HFFc6 (cell line): Measurements from ENCODE around the gene ATP6AP1. TPM values are rescaled to one million over a fixed set of nuclear protein-coding genes. Genes with fewer than 3 reads are reported as not detected.

Source experiments
- DNase-seq: peaks from one replicate; pipeline ENCODE4 v3.0.0-alpha.2; 2018
- H3K27ac Mint-ChIP-seq: 2 replicates; pipeline ENCODE4 v1.8.0; 2020; ENCODE audit warnings: mild to moderate bottlenecking, mixed read lengths
- H3K27me3 Mint-ChIP-seq: 2 replicates; pipeline ENCODE4 v1.8.0; 2021; ENCODE audit warnings: mild to moderate bottlenecking, moderate library complexity, mixed read lengths; ENCODE audit not compliant: insufficient read depth
- H3K36me3 Mint-ChIP-seq: 2 replicates; pipeline ENCODE4 v1.8.0; 2021; ENCODE audit warnings: low read depth, mixed read lengths
- H3K4me1 Mint-ChIP-seq: 2 replicates; pipeline ENCODE4 v1.8.0; 2020; ENCODE audit warnings: low read depth, mixed read lengths
- H3K4me3 Mint-ChIP-seq: 2 replicates; pipeline ENCODE4 v1.8.0; 2020; ENCODE audit warnings: mild to moderate bottlenecking, moderate library complexity, mixed read lengths
- H3K9me3 Mint-ChIP-seq: 2 replicates; pipeline ENCODE4 v1.8.0; 2020; ENCODE audit warnings: mild to moderate bottlenecking, mixed read lengths
- CTCF ChIP-seq: fragments of 200-600 bp; sonication (generic); IDR thresholded peaks from 2 replicates; pipeline ENCODE4 v1.5.0; 2021; ENCODE audit warnings: antibody characterized with exemption, mild to moderate bottlenecking
- total RNA-seq, 6 experiments: library from RNA; stranded (reverse); fragmentation: NEBNext Ultra II Directional; extraction: Animal tissue kit (Norgen Biotek cat#: 25700); gene quantifications; 2 replicates in 1 of 6; 3 replicates in 5 of 6; pipeline ENCODE4 v1.2.3, GENCODE V29; 2021

Gene ATP6AP1
- total RNA-seq, 6 experiments from 2014 or later = 107 to 154 (median 123) TPM

- Mint-ChIP-seq H3K27me3 (peaks cover 3% of the 10 kb centered on the region; the same call in 1 of the 2 replicates), H3K4me1 (0 out of 2 replicates have a peak, but pooled peaks cover 5% of the 10 kb centered on the region), H3K9me3 (no peaks in the 10 kb centered on the region), H3K36me3 (no peaks in the 10 kb centered on the region), H3K27ac (no peak overlapping the region; the same call in 1 of the 2 replicates), H3K4me3 (peak overlapping the region; percentile 89)
- TF ChIP-seq CTCF = no peak
- DNase-seq = no peak
These were observed 31.4 kb downstream of the ATP6AP1 start for GRCh38 chrX:154459832-154460231.

- DNase-seq = no peak
- peaks cover 3% of the 10 kb centered on the region; the same call in 1 of the 2 replicates for H3K27me3 Mint-ChIP-seq
- no peaks in the 10 kb centered on the region for H3K9me3 Mint-ChIP-seq
- H3K4me1 Mint-ChIP-seq = 0 out of 2 replicates have a peak, but pooled peaks cover 5% of the 10 kb centered on the region
- TF ChIP-seq CTCF = no peak
- no peak overlapping the region; the same call in 1 of the 2 replicates for H3K27ac Mint-ChIP-seq
- H3K36me3 Mint-ChIP-seq = no peaks in the 10 kb centered on the region
- H3K4me3 Mint-ChIP-seq = peak overlapping the region; percentile 89
These were observed 31.8 kb downstream of the ATP6AP1 start for GRCh38 chrX:154460326-154460725.

- no peaks in the 10 kb centered on the region for H3K36me3 Mint-ChIP-seq
- H3K27ac Mint-ChIP-seq = no peak overlapping the region
- H3K27me3 Mint-ChIP-seq = peaks cover 3% of the 10 kb centered on the region; the same call in 1 of the 2 replicates
- H3K4me1 Mint-ChIP-seq = 0 out of 2 replicates have a peak, but pooled peaks cover 2% of the 10 kb centered on the region
- DNase-seq = no peak
- no peak overlapping the region for H3K4me3 Mint-ChIP-seq
- H3K9me3 Mint-ChIP-seq = no peaks in the 10 kb centered on the region
- TF ChIP-seq CTCF = no peak
These were observed 33.9 kb downstream of the ATP6AP1 start for GRCh38 chrX:154462396-154462795.

- TF ChIP-seq CTCF = no peak
- Mint-ChIP-seq H3K27ac (no peak overlapping the region), H3K27me3 (peaks cover 2% of the 10 kb centered on the region; the same call in 1 of the 2 replicates), H3K4me3 (no peak overlapping the region), H3K4me1 (no peaks in the 10 kb centered on the region), H3K9me3 (no peaks in the 10 kb centered on the region), H3K36me3 (no peaks in the 10 kb centered on the region)
- no peak for DNase-seq
These were observed 35.2 kb downstream of the ATP6AP1 start for GRCh38 chrX:154463611-154464220.

- Mint-ChIP-seq H3K9me3 (no peaks in the 10 kb centered on the region), H3K27ac (no peak overlapping the region), H3K27me3 (no peaks in the 10 kb centered on the region), H3K36me3 (no peaks in the 10 kb centered on the region), H3K4me3 (no peak overlapping the region), H3K4me1 (no peaks in the 10 kb centered on the region)
- DNase-seq = no peak
- TF ChIP-seq CTCF = no peak
These were observed 36.4 kb downstream of the ATP6AP1 start for GRCh38 chrX:154464806-154465365.
